Neutrophil (primary cell): ENCODE results near the gene KCNK6.

Experiments used
- H3K27ac ChIP-seq: fragments of 200-600 bp; sonication (generic); 2 replicates; pipeline ENCODE4 v1.5.1; 2016; ENCODE audit warnings: mild to moderate bottlenecking, moderate library complexity
- H3K27me3 ChIP-seq: fragments of 200-600 bp; sonication (generic); 2 replicates; pipeline ENCODE4 v1.6.0; 2016; ENCODE audit warnings: mild to moderate bottlenecking
- H3K36me3 ChIP-seq: fragments of 200-600 bp; sonication (generic); 2 replicates; pipeline ENCODE4 v1.5.1; 2017
- H3K4me1 ChIP-seq, 2 experiments: fragments of 200-600 bp in 1 of 2; sonication (generic) in 1 of 2; 1 replicate in 1 of 2; 2 replicates in 1 of 2; pipeline versions ENCODE4 v1.5.1 to v1.6.1; 2013 to 2016; ENCODE audit warnings: low read depth in 1 of 2, low read length in 1 of 2, mild to moderate bottlenecking in 1 of 2, moderate library complexity in 1 of 2; ENCODE audit not compliant: control insufficient read depth in 1 of 2, insufficient read depth in 1 of 2
- H3K4me3 ChIP-seq, 2 experiments: fragments of 200-600 bp in 1 of 2; sonication (generic) in 1 of 2; 1 replicate in 1 of 2; 2 replicates in 1 of 2; pipeline ENCODE4 v1.5.1; 2013 to 2016; ENCODE audit warnings: low read depth in 1 of 2, low read length in 1 of 2, mild to moderate bottlenecking in 1 of 2, moderate library complexity in 1 of 2
- H3K9me3 ChIP-seq: fragments of 200-600 bp; sonication (generic); 2 replicates; pipeline ENCODE4 v1.5.1; 2016
- CTCF ChIP-seq: fragments of 200-600 bp; sonication (generic); IDR thresholded peaks from 2 replicates; pipeline ENCODE4 v1.5.1; 2016; ENCODE audit warnings: antibody characterized with exemption

The KCNK6 gene

GRCh38 chr19:38298821-38299680, 20.6 kb upstream of the KCNK6 start:
- Histone ChIP-seq H3K27ac (no peak overlapping the region), H3K4me1 (no peaks in the 10 kb centered on the region)
- no peak for TF ChIP-seq CTCF

GRCh38 chr19:38303517-38304351, 15.9 kb upstream of the KCNK6 start, which contains the start of gene C19orf33:
TSS of gene C19orf33 (plus strand) at chr19:38304251. CDS start at chr19:38304262, 11 bp downstream.
- Histone ChIP-seq H3K27me3 (no peaks in the 10 kb centered on the region), H3K4me3 (no peak within 1 kb of the TSS), H3K4me1 (no peaks in the 10 kb centered on the region), H3K36me3 (peaks cover 52% of the 10 kb centered on the region), H3K9me3 (no peaks in the 10 kb centered on the region), H3K27ac (no peak within 1 kb of the TSS)
- TF ChIP-seq CTCF: no peak

More at GRCh38 chr19:38298821-38299680, 20.6 kb upstream of the KCNK6 start:
- Histone ChIP-seq H3K27me3 (no peaks in the 10 kb centered on the region), H3K4me3 (no peak overlapping the region), H3K36me3 (peaks cover 17% of the 10 kb centered on the region), H3K9me3 (no peaks in the 10 kb centered on the region)

GRCh38 chr19:38304352-38304865, 15.2 kb upstream of the KCNK6 start:
- Histone ChIP-seq H3K36me3 (peaks cover 59% of the 10 kb centered on the region), H3K9me3 (no peaks in the 10 kb centered on the region), H3K27me3 (no peaks in the 10 kb centered on the region), H3K27ac (no peak overlapping the region), H3K4me3 (no peak overlapping the region), H3K4me1 (no peaks in the 10 kb centered on the region)
- no peak for TF ChIP-seq CTCF

- Histone ChIP-seq H3K4me1 (no peaks in the 10 kb centered on the region), H3K9me3 (no peaks in the 10 kb centered on the region), H3K27ac (no peak overlapping the region), H3K27me3 (no peaks in the 10 kb centered on the region), H3K36me3 (peaks cover 60% of the 10 kb centered on the region), H3K4me3 (no peak overlapping the region)
- no peak for TF ChIP-seq CTCF
Observed at GRCh38 chr19:38304866-38305429, 14.7 kb upstream of the KCNK6 start.

GRCh38 chr19:38306236-38306635, 13.4 kb upstream of the KCNK6 start:
- no peak for TF ChIP-seq CTCF
- Histone ChIP-seq H3K4me1 (no peaks in the 10 kb centered on the region), H3K36me3 (peaks cover 60% of the 10 kb centered on the region), H3K4me3 (no peak overlapping the region), H3K27me3 (no peaks in the 10 kb centered on the region), H3K27ac (no peak overlapping the region), H3K9me3 (no peaks in the 10 kb centered on the region)
